Trophoblast cell (in vitro differentiated cells and primary cell): ENCODE measurements around the gene UBE2E1.

Source experiments
- DNase-seq, 2 donors: peaks; one replicate each; pipeline ENCODE4 v3.0.0-alpha.2; 2016
- H2AFZ ChIP-seq: 2 replicates; pipeline ENCODE4 v1.6.1; 2013; ENCODE audit warnings: low read length, moderate library complexity, mild to moderate bottlenecking; ENCODE audit not compliant: insufficient read depth, poor library complexity
- H2AK5ac ChIP-seq: 2 replicates; pipeline ENCODE4 v1.6.1; 2013; ENCODE audit warnings: mild to moderate bottlenecking, low read length
- H2BK120ac ChIP-seq: 2 replicates; pipeline ENCODE4 v1.6.1; 2013; ENCODE audit warnings: low read length, mild to moderate bottlenecking, moderate library complexity; ENCODE audit not compliant: insufficient read depth, poor library complexity
- H2BK12ac ChIP-seq: 2 replicates; pipeline ENCODE4 v1.6.1; 2013; ENCODE audit warnings: mild to moderate bottlenecking, low read length, moderate library complexity
- H2BK5ac ChIP-seq: 2 replicates; pipeline ENCODE4 v1.6.1; 2013; ENCODE audit warnings: low read length, low read depth, moderate library complexity, mild to moderate bottlenecking; ENCODE audit not compliant: poor library complexity
- H3K14ac ChIP-seq: 2 replicates; pipeline ENCODE4 v1.6.1; 2013; ENCODE audit warnings: mild to moderate bottlenecking, low read length
- H3K18ac ChIP-seq: 2 replicates; pipeline ENCODE4 v1.6.1; 2013; ENCODE audit warnings: mild to moderate bottlenecking, low read length
- H3K23ac ChIP-seq: 2 replicates; pipeline ENCODE4 v1.6.1; 2013; ENCODE audit warnings: low read length
- H3K27ac ChIP-seq: 2 replicates; pipeline ENCODE4 v1.5.1; 2013; ENCODE audit warnings: low read depth, mild to moderate bottlenecking, inconsistent platforms, low read length, moderate library complexity
- H3K27me3 ChIP-seq: 2 replicates; pipeline ENCODE4 v1.6.1; 2013; ENCODE audit warnings: inconsistent platforms, mild to moderate bottlenecking, low read length, moderate library complexity; ENCODE audit not compliant: insufficient read depth
- H3K36me3 ChIP-seq, 2 experiments: 1 replicate in 1 of 2; 2 replicates in 1 of 2; pipeline ENCODE4 v1.6.1; 2013; ENCODE audit warnings: low read length in 2 of 2, mild to moderate bottlenecking in 2 of 2, moderate library complexity in 1 of 2; ENCODE audit not compliant: insufficient read depth in 2 of 2, control insufficient read depth in 1 of 2
- H3K4ac ChIP-seq: 2 replicates; pipeline ENCODE4 v1.6.1; 2013; ENCODE audit warnings: low read depth, mild to moderate bottlenecking, low read length, moderate library complexity
- H3K4me1 ChIP-seq, 2 experiments: 1 replicate in 1 of 2; 2 replicates in 1 of 2; pipeline ENCODE4 v1.6.1; 2013; ENCODE audit warnings: low read length in 2 of 2, mild to moderate bottlenecking in 2 of 2, moderate library complexity in 1 of 2; ENCODE audit not compliant: insufficient read depth in 2 of 2, control insufficient read depth in 1 of 2
- H3K4me2 ChIP-seq: 2 replicates; pipeline ENCODE4 v1.6.1; 2013; ENCODE audit warnings: inconsistent platforms, mild to moderate bottlenecking, low read length, moderate library complexity
- H3K4me3 ChIP-seq: 2 replicates; pipeline ENCODE4 v1.5.1; 2013; ENCODE audit warnings: mild to moderate bottlenecking, low read depth, low read length, inconsistent platforms
- H3K79me1 ChIP-seq: one replicate; pipeline ENCODE4 v1.6.1; 2013; ENCODE audit warnings: low read length
- H3K79me2 ChIP-seq: 2 replicates; pipeline ENCODE4 v1.6.1; 2013; ENCODE audit warnings: low read length, mild to moderate bottlenecking; ENCODE audit not compliant: control insufficient read depth, insufficient read depth, poor library complexity
- H3K9ac ChIP-seq: 2 replicates; pipeline ENCODE4 v1.6.1; 2013; ENCODE audit warnings: mild to moderate bottlenecking, low read length
- H3K9me3 ChIP-seq: 2 replicates; pipeline ENCODE4 v1.6.1; 2013; ENCODE audit warnings: low read depth, mild to moderate bottlenecking, control low read depth, inconsistent platforms, low read length; ENCODE audit not compliant: insufficient read depth
- H4K12ac ChIP-seq: 2 replicates; pipeline ENCODE4 v1.6.1; 2013; ENCODE audit warnings: low read depth, mild to moderate bottlenecking, low read length, moderate library complexity
- H4K8ac ChIP-seq: 2 replicates; pipeline ENCODE4 v1.6.1; 2013; ENCODE audit warnings: low read depth, mild to moderate bottlenecking, low read length, moderate library complexity
- H4K91ac ChIP-seq: one replicate; pipeline ENCODE4 v1.6.1; 2013; ENCODE audit warnings: low read depth, mild to moderate bottlenecking, low read length, moderate library complexity
- WGBS: extraction: QIAGEN DNeasy Blood & Tissue Kit; methylation state at CpG from one replicate; pipeline ENCODE4 v1.1.7; 2013; ENCODE audit warnings: missing lambda C conversion rate; ENCODE audit not compliant: insufficient read length, insufficient coverage; ENCODE audit errors: extremely low coverage; 5-methylcytosine and 5-hydroxymethylcytosine counted together

UBE2E1 gene

GRCh38 chr3:23810343-23811184 lies 4.8 kb downstream of the UBE2E1 start:
- peak overlapping the region; percentile 43 for H2BK5ac ChIP-seq
- peaks cover 2 to 5% of the 10 kb centered on the region in 2 experiments for H3K4me1 ChIP-seq
- no peak overlapping the region for H3K23ac ChIP-seq
- H4K12ac ChIP-seq, result peak overlapping the region; percentile 12
- no peaks in the 10 kb centered on the region for H3K27me3 ChIP-seq
- H3K9me3 ChIP-seq, result no peaks in the 10 kb centered on the region
- no peak overlapping the region for H2BK12ac ChIP-seq
- no peaks in the 10 kb centered on the region for H3K36me3 ChIP-seq
- H3K79me1 ChIP-seq, result peaks cover 8% of the 10 kb centered on the region
- WGBS, result no CpG with 5 or more reads among the region's 78 CpGs
- peak overlapping the region; percentile 52 for H4K8ac ChIP-seq
- H4K91ac ChIP-seq, result peak overlapping the region; percentile 67
- no peak overlapping the region for H3K4ac ChIP-seq
- peak overlapping the region; percentile 60 for H3K18ac ChIP-seq
- peak overlapping the region; percentile 7 for H2AFZ ChIP-seq
- peak overlapping the region; percentile 74 for H3K4me3 ChIP-seq
- no peak overlapping the region for H2AK5ac ChIP-seq
- H3K14ac ChIP-seq, result peak overlapping the region; percentile 71
- no peak overlapping the region for H3K27ac ChIP-seq
- H2BK120ac ChIP-seq, result no peak overlapping the region
- peak; percentile 25 to 51 for DNase-seq
- peaks cover 12% of the 10 kb centered on the region for H3K79me2 ChIP-seq
- H3K4me2 ChIP-seq, result peak overlapping the region; percentile 78
- peak overlapping the region; percentile 71 for H3K9ac ChIP-seq

GRCh38 chr3:23811185-23811527 lies 5.4 kb downstream of the UBE2E1 start:
- Histone ChIP-seq H3K18ac (no peak overlapping the region), H3K79me1 (peaks cover 5% of the 10 kb centered on the region), H4K91ac (no peak overlapping the region), H4K12ac (peak overlapping the region; percentile 12), H3K9ac (peak overlapping the region; percentile 15), H3K79me2 (peaks cover 12% of the 10 kb centered on the region), H2BK12ac (no peak overlapping the region), H2AK5ac (no peak overlapping the region), H3K4ac (no peak overlapping the region), H3K27me3 (no peaks in the 10 kb centered on the region), H3K36me3 (no peaks in the 10 kb centered on the region), H3K27ac (no peak overlapping the region), H2BK5ac (no peak overlapping the region), H3K23ac (no peak overlapping the region), H3K4me3 (peak overlapping the region; percentile 74), H3K4me2 (peak overlapping the region; percentile 78), H4K8ac (peak overlapping the region; percentile 52), H3K4me1 (peaks cover 2 to 5% of the 10 kb centered on the region in 2 experiments), H3K9me3 (no peaks in the 10 kb centered on the region), H3K14ac (peak overlapping the region; percentile 37), H2BK120ac (no peak overlapping the region), H2AFZ (peak overlapping the region; percentile 5)
- DNase-seq, result peak in 1 of 2 donors; percentile 28
- WGBS, result no CpG with 5 or more reads among the region's 10 CpGs

GRCh38 chr3:23811919-23812318 lies 6.2 kb downstream of the UBE2E1 start:
- no peak overlapping the region for H2AFZ ChIP-seq
- H2BK120ac ChIP-seq, result no peak overlapping the region
- no peak overlapping the region for H3K23ac ChIP-seq
- no peak overlapping the region for H3K4ac ChIP-seq
- H2BK12ac ChIP-seq, result no peak overlapping the region
- no peak overlapping the region for H4K8ac ChIP-seq
- no peak overlapping the region for H4K91ac ChIP-seq
- H3K27me3 ChIP-seq, result no peaks in the 10 kb centered on the region
- H3K4me2 ChIP-seq, result no peak overlapping the region
- H3K4me3 ChIP-seq, result no peak overlapping the region
- no peak overlapping the region for H3K9ac ChIP-seq
- H3K79me2 ChIP-seq, result peaks cover 10% of the 10 kb centered on the region
- no peaks in the 10 kb centered on the region for H3K9me3 ChIP-seq
- peaks cover 1% of the 10 kb centered on the region for H3K79me1 ChIP-seq
- H3K27ac ChIP-seq, result no peak overlapping the region
- H2BK5ac ChIP-seq, result no peak overlapping the region
- H2AK5ac ChIP-seq, result no peak overlapping the region
- DNase-seq, result no peak
- no peak overlapping the region for H3K18ac ChIP-seq
- no peak overlapping the region for H4K12ac ChIP-seq
- H3K14ac ChIP-seq, result no peak overlapping the region
- no peaks in the 10 kb centered on the region for H3K36me3 ChIP-seq
- H3K4me1 ChIP-seq, result peaks cover 2 to 5% of the 10 kb centered on the region in 2 experiments

- Histone ChIP-seq H3K9ac (no peak overlapping the region), H2AFZ (no peak overlapping the region), H3K79me2 (peaks cover 3% of the 10 kb centered on the region), H2BK5ac (no peak overlapping the region), H4K12ac (no peak overlapping the region), H4K8ac (no peak overlapping the region), H2BK12ac (no peak overlapping the region), H3K36me3 (no peaks in the 10 kb centered on the region), H3K4me2 (no peak overlapping the region), H3K27ac (no peak overlapping the region), H3K79me1 (no peaks in the 10 kb centered on the region), H2AK5ac (no peak overlapping the region), H3K9me3 (no peaks in the 10 kb centered on the region), H3K14ac (no peak overlapping the region), H3K27me3 (no peaks in the 10 kb centered on the region), H3K4me1 (peaks cover 0 to 4% of the 10 kb centered on the region in 2 experiments), H4K91ac (no peak overlapping the region), H3K4ac (no peak overlapping the region), H3K18ac (no peak overlapping the region), H2BK120ac (no peak overlapping the region), H3K4me3 (no peak overlapping the region), H3K23ac (no peak overlapping the region)
- no peak for DNase-seq
- WGBS, result no CpG with 5 or more reads among the region's 3 CpGs
Measured at GRCh38 chr3:23815879-23816278, 10.1 kb downstream of the UBE2E1 start.
